ENCODE data around the gene JTB.

DNA sequence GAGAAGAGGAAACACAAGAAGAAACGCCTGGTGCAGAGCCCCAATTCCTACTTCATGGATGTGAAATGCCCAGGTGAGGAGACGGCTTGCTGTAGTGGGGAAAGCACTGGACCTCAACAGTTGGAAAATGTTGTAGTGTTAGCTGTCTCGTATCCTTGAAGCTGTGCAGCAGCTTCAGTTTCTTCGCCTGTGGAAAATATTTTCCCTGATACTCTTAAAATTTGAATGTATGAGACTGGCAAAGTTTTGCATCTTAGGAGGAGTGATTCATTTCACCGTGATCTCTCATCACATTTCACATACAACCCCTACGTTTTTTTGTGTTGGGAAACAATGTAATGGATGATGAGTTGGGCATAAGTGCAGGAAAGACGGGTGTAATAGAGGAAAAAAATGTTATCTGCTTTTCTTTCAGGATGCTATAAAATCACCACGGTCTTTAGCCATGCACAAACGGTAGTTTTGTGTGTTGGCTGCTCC lies 13.7 kb upstream of the JTB start:
- TF ChIP-seq POLR2A (IDR thresholded peaks at IDR 0.05) (no peak), POLR2AphosphoS5 (IDR thresholded peaks at IDR 0.05) (no peak)
